ENCODE results near the gene PLEKHJ1. TPM values are rescaled to one million over a fixed set of nuclear protein-coding genes. Genes with fewer than 3 reads are reported as not detected.
A peak's percentile ranks its signal among the peaks of the same experiment; 100 is the strongest.
"Not testable (repeated sequence)": the region's sequence is repeated elsewhere in the genome, so short reads cannot be mapped to it uniquely, and the experiment has no call there.

PLEKHJ1 gene
- polyA plus RNA-seq, 2 of the 4 experiments (the other 2 are of a cell fraction): 19.9 to 33.9 TPM

GRCh38 chr19:2201473-2202148, 34.5 kb downstream of the PLEKHJ1 start:
- Histone ChIP-seq H3K9me3 (no peaks in the 10 kb centered on the region), H3K4me1 (no peaks in the 10 kb centered on the region), H3K27ac (no peak overlapping the region), H3K4me2 (no peak overlapping the region), H3K4me3 (no peak overlapping the region)
- WGBS (ENCODE audit: missing lambda C conversion rate): 96% methylated on average over 15 of the region's 21 CpGs
- TF ChIP-seq HOXA7 (CRISPR knock-in tag; IDR thresholded peaks at IDR 0.05) (no peak), FOXS1 (CRISPR knock-in tag; IDR thresholded peaks at IDR 0.05) (no peak), POLR2AphosphoS2 (conservative IDR thresholded peaks at IDR 0.05; ENCODE audit: low read length) (no peak), FOSL2 (IDR thresholded peaks at IDR 0.05) (no peak), FOSL2 (CRISPR knock-in tag; IDR thresholded peaks at IDR 0.05) (no peak), ESRRA (IDR thresholded peaks at IDR 0.05; ENCODE audit: borderline replicate concordance, low read length) (no peak), REST (IDR thresholded peaks at IDR 0.05) (no peak), GATA3 (IDR thresholded peaks at IDR 0.05; ENCODE audit: borderline replicate concordance) (no peak), ATOH8 (CRISPR knock-in tag; IDR thresholded peaks at IDR 0.05; ENCODE audit: low read depth) (no peak), NPAS2 (CRISPR knock-in tag; IDR thresholded peaks at IDR 0.05; ENCODE audit: borderline replicate concordance) (no peak), EP300 (IDR thresholded peaks at IDR 0.05) (no peak), KDM1A (IDR thresholded peaks at IDR 0.05; ENCODE audit: low read depth) (no peak), MYC (IDR thresholded peaks at IDR 0.05; ENCODE audit: borderline replicate concordance, low read length) (no peak), NFE2L2 (conservative IDR thresholded peaks at IDR 0.05; ENCODE audit: low read length) (no peak), CBX2 (IDR thresholded peaks at IDR 0.05; ENCODE audit: borderline replicate concordance, low read depth) (no peak), CHD4 (IDR thresholded peaks at IDR 0.05; ENCODE audit: borderline replicate concordance) (no peak), CBX8 (IDR thresholded peaks at IDR 0.05) (no peak), JUNB (IDR thresholded peaks at IDR 0.05) (no peak), POLR2A (IDR thresholded peaks at IDR 0.05; ENCODE audit: low read length) (no peak), RNF2 (IDR thresholded peaks at IDR 0.05; ENCODE audit: borderline replicate concordance, low read depth) (no peak)
- ATAC-seq (0 out of 6 replicates have a peak, but pooled peaks of 1 of the 2 experiments have one; percentile 23), FAIRE-seq (no peak), DNase-seq (ENCODE audit: low read depth in 1 of 2, low spot score in 1 of 2) (no peak)
- ChIA-PET CTCF (interaction anchor here (1.3 kb wide), 1 partner anchor 12 kb away, joined by 3 read pairs; no protein-coding TSS in a partner anchor), POLR2A (no interaction called here)

- 96% methylated on average over 34 of the region's 50 CpGs for WGBS (ENCODE audit: missing lambda C conversion rate)
- CTCF ChIA-PET; H3K4me3 ChIP-seq; H3K4me2 ChIP-seq; H3K9me3 ChIP-seq; POLR2A ChIA-PET; H3K4me1 ChIP-seq; H3K27ac ChIP-seq; ATAC-seq; FAIRE-seq; DNase-seq (ENCODE audit: low read depth in 1 of 2, low spot score in 1 of 2): not testable (repeated sequence)
Observed at GRCh38 chr19:2200624-2201294, 35.4 kb downstream of the PLEKHJ1 start.

Data from A549 (cell line).